ENCODE measurements around the gene INTS11.

- TF ChIP-seq ARNT (IDR thresholded peaks at IDR 0.05) = no peak
- TF ChIP-seq PKNOX1 (IDR thresholded peaks at IDR 0.05) = no peak
- TF ChIP-seq HDGF (IDR thresholded peaks at IDR 0.05; ENCODE audit: borderline replicate concordance) = no peak
- no peak for TF ChIP-seq ZNF384 (IDR thresholded peaks at IDR 0.05)
- no peak for TF ChIP-seq TARDBP (IDR thresholded peaks at IDR 0.05)
- TF ChIP-seq L3MBTL2 (conservative IDR thresholded peaks at IDR 0.05) = no peak
- no peak for TF ChIP-seq SP1 (IDR thresholded peaks at IDR 0.05)
- TF ChIP-seq ELF4 (IDR thresholded peaks at IDR 0.05) = no peak
These were observed 48.8 kb upstream of the INTS11 start for GRCh38 chr1:1373051-1373814.

Measured in HEK293T (cell line).